HUES64 (cell line): ENCODE data around the gene OR51I1. TPM values are rescaled to one million over a fixed set of nuclear protein-coding genes. Genes with fewer than 3 reads are reported as not detected.

Source experiments
- H3K27ac ChIP-seq: 2 replicates; pipeline ENCODE4 v1.7.0; 2013; ENCODE audit warnings: low read depth, low read length, inconsistent platforms
- H3K27me3 ChIP-seq: 2 replicates; pipeline ENCODE4 v1.6.1; 2013; ENCODE audit warnings: mild to moderate bottlenecking, low read length; ENCODE audit not compliant: insufficient read depth
- H3K36me3 ChIP-seq: 2 replicates; pipeline ENCODE4 v1.6.1; 2013; ENCODE audit warnings: mild to moderate bottlenecking, low read length; ENCODE audit not compliant: insufficient read depth
- H3K4me1 ChIP-seq: 2 replicates; pipeline ENCODE4 v1.6.1; 2013; ENCODE audit warnings: mild to moderate bottlenecking, low read length, moderate library complexity; ENCODE audit not compliant: insufficient read depth
- H3K4me3 ChIP-seq: 2 replicates; pipeline ENCODE4 v1.5.1; 2013; ENCODE audit warnings: mild to moderate bottlenecking, low read length, moderate library complexity
- H3K9ac ChIP-seq: 2 replicates; pipeline ENCODE4 v1.6.1; 2013; ENCODE audit warnings: mild to moderate bottlenecking, low read depth, low read length
- H3K9me3 ChIP-seq: 2 replicates; pipeline ENCODE4 v1.6.1; 2013; ENCODE audit warnings: low read depth, low read length; ENCODE audit not compliant: insufficient read depth
- WGBS: fragments of 150-250, 120-280 bp; methylation state at CpG from one replicate; pipeline ENCODE4 v1.1.7; 2013; ENCODE audit warnings: missing lambda C conversion rate; 5-methylcytosine and 5-hydroxymethylcytosine counted together
- polyA plus RNA-seq, 2 experiments: library from polyadenylated mRNA; stranded (reverse); fragments of 50-300 nt; gene quantifications; one replicate each; pipeline ENCODE4 v1.2.3, GENCODE V29; 2013

Gene OR51I1
- polyA plus RNA-seq (2013, experiment 1 of 2): not detected
- not detected for polyA plus RNA-seq (2013, experiment 2 of 2)

- Histone ChIP-seq H3K4me1 (no peaks in the 10 kb centered on the region), H3K4me3 (no peak within 1 kb of the TSS), H3K27me3 (no peaks in the 10 kb centered on the region), H3K9ac (no peak within 1 kb of the TSS), H3K36me3 (no peaks in the 10 kb centered on the region), H3K27ac (no peak within 1 kb of the TSS), H3K9me3 (no peaks in the 10 kb centered on the region)
- WGBS: 59% methylated on average over 2 of the region's 2 CpGs
Measured at GRCh38 chr11:5441414-5441813, at the start of gene OR51I1. TSS of gene OR51I1 (minus strand) at chr11:5441514. CDS start at chr11:5441514, 0 bp downstream.

DNA sequence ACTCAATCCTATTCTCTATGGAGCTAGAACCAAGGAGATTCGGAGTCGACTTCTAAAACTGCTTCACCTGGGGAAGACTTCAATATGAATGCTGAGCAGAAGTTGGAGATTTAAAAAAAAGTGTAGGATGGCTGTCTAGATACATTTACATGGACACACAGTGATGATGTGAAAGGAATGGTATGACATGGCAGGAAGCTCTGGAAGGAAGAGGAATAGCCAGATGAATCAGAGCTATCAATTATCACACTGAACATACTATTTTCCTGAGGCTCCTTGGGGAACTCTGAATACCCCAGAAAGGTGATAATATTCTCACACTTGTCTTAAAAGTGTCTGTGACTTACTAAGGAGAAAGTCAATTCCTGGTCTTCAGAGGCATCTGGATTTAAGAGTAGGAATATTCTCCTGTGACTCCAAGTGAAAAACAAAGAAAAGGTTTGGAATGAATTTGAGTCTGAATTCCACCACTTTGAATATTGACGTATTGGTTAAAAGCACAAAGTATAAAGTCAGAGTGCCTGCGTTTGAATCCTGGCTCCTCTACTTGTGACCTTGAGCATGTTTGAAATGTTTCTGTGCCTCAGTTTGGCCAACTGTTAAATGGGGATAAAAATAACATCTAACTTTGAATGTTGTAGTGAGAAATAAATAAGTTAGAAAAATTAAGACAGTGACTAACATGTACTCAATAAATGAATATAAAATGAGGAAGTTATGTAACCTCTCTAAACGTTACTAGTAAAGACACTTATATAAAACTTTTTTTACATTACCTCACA lies 48.5 kb upstream of the OR51I1 start:
- Histone ChIP-seq H3K27me3 (no peaks in the 10 kb centered on the region), H3K27ac (no peak overlapping the region)
- WGBS: 70% methylated on average over 4 of the region's 5 CpGs

GRCh38 chr11:5488798-5489399 lies 47.6 kb upstream of the OR51I1 start:
- Histone ChIP-seq H3K36me3 (no peaks in the 10 kb centered on the region), H3K4me3 (no peak overlapping the region), H3K27ac (no peak overlapping the region), H3K9ac (no peak overlapping the region), H3K27me3 (no peaks in the 10 kb centered on the region), H3K4me1 (no peaks in the 10 kb centered on the region), H3K9me3 (no peaks in the 10 kb centered on the region)
- 93% methylated on average over 4 of the region's 4 CpGs for WGBS

More for the DNA sequence above, 48.5 kb upstream of the OR51I1 start:
- no peaks in the 10 kb centered on the region for H3K36me3 ChIP-seq
- no peak overlapping the region for H3K9ac ChIP-seq
- H3K4me3 ChIP-seq: no peak overlapping the region
- no peaks in the 10 kb centered on the region for H3K4me1 ChIP-seq
- H3K9me3 ChIP-seq: no peaks in the 10 kb centered on the region

DNA sequence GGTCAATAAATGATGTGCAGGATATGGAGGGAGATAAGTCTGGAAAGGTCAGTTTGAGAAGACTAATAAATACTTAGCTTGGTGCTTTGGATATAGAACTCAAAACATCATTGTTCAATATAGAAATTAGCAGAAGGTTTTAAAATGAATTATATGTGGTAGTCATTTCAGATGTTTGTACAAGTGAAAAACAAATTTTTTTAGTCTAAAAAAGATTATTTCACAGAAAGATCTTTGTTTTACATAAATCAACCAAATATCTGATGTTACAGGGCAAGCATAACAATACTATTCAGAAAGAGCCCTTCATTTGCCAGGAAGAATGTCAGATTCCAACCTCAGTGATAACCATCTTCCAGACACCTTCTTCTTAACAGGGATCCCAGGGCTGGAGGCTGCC lies 47.1 kb upstream of the OR51I1 start, which contains the start of gene OR52D1:
Gene OR52D1 (plus strand): TSS at position 301 of the 400 bp plus-strand sequence. CDS start 22 bp downstream, at position 323.
- Histone ChIP-seq H3K36me3 (no peaks in the 10 kb centered on the region), H3K27me3 (no peaks in the 10 kb centered on the region), H3K4me3 (no peak within 1 kb of the TSS), H3K9ac (no peak within 1 kb of the TSS), H3K9me3 (no peaks in the 10 kb centered on the region), H3K4me1 (no peaks in the 10 kb centered on the region), H3K27ac (no peak within 1 kb of the TSS)

DNA sequence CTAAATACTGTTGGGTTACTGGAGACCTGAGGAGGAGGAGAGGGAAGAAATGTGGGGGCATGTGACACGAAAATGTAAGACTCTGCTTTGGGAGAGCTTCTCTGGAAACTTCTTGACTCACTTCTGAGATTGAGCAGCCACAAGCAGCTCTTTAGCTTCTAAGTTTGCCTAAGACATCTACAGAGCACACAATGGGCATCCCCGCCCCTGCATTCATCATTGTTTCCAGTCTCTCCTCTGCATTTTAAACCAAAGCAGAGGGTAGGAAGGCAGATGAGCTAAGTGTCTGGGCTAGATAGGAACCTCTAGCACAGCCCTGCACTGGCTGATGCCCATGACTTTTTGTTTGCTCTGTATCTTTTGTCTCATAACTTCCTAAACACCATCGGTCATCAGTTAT lies 45.1 kb upstream of the OR51I1 start:
- no peak overlapping the region for H3K9ac ChIP-seq
- H3K4me3 ChIP-seq: no peak overlapping the region
- WGBS: 80% methylated on average over 2 of the region's 3 CpGs
- no peaks in the 10 kb centered on the region for H3K4me1 ChIP-seq
- H3K36me3 ChIP-seq: no peaks in the 10 kb centered on the region
- no peaks in the 10 kb centered on the region for H3K27me3 ChIP-seq
- H3K27ac ChIP-seq: no peak overlapping the region
- H3K9me3 ChIP-seq: no peaks in the 10 kb centered on the region

- Histone ChIP-seq H3K9me3 (no peaks in the 10 kb centered on the region), H3K9ac (no peak overlapping the region), H3K4me3 (no peak overlapping the region), H3K27me3 (no peaks in the 10 kb centered on the region), H3K27ac (no peak overlapping the region), H3K4me1 (no peaks in the 10 kb centered on the region), H3K36me3 (no peaks in the 10 kb centered on the region)
- WGBS: 94% methylated on average over 3 of the region's 3 CpGs
Measured at GRCh38 chr11:5486003-5486402, 44.7 kb upstream of the OR51I1 start.

- no peak overlapping the region for H3K27ac ChIP-seq
- H3K9me3 ChIP-seq: no peaks in the 10 kb centered on the region
- no peak overlapping the region for H3K4me3 ChIP-seq
- H3K27me3 ChIP-seq: no peaks in the 10 kb centered on the region
- no peak overlapping the region for H3K9ac ChIP-seq
- WGBS: 85% methylated on average over 1 of the region's 2 CpGs
- no peaks in the 10 kb centered on the region for H3K4me1 ChIP-seq
- no peaks in the 10 kb centered on the region for H3K36me3 ChIP-seq
Measured at GRCh38 chr11:5476186-5476819, 35.0 kb upstream of the OR51I1 start.

DNA sequence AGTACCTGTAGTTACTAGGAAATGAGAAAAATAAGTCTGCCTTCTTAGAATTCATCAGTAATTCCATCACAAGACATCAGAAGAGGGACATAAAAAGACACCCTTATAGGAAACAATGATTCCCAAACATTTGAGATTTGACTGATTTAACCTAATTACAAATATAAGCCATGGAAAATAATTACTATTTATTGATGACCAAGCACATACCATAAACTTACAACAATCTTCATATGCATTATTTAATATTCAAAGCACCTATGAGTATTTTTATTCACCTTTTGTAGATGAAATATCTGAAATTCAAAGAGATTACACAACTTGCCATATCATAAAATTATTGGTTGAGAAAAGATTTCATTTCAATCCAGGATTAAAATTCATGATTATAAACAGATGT lies 32.6 kb upstream of the OR51I1 start:
- Histone ChIP-seq H3K4me1 (no peaks in the 10 kb centered on the region), H3K36me3 (no peaks in the 10 kb centered on the region), H3K4me3 (no peak overlapping the region), H3K9ac (no peak overlapping the region), H3K9me3 (no peaks in the 10 kb centered on the region), H3K27ac (no peak overlapping the region), H3K27me3 (no peaks in the 10 kb centered on the region)

GRCh38 chr11:5467527-5467926 lies 26.2 kb upstream of the OR51I1 start:
- 95% methylated on average over 2 of the region's 2 CpGs for WGBS
- Histone ChIP-seq H3K27me3 (no peaks in the 10 kb centered on the region), H3K27ac (no peak overlapping the region), H3K9me3 (no peaks in the 10 kb centered on the region), H3K4me1 (no peaks in the 10 kb centered on the region), H3K9ac (no peak overlapping the region), H3K4me3 (no peak overlapping the region), H3K36me3 (no peaks in the 10 kb centered on the region)

DNA sequence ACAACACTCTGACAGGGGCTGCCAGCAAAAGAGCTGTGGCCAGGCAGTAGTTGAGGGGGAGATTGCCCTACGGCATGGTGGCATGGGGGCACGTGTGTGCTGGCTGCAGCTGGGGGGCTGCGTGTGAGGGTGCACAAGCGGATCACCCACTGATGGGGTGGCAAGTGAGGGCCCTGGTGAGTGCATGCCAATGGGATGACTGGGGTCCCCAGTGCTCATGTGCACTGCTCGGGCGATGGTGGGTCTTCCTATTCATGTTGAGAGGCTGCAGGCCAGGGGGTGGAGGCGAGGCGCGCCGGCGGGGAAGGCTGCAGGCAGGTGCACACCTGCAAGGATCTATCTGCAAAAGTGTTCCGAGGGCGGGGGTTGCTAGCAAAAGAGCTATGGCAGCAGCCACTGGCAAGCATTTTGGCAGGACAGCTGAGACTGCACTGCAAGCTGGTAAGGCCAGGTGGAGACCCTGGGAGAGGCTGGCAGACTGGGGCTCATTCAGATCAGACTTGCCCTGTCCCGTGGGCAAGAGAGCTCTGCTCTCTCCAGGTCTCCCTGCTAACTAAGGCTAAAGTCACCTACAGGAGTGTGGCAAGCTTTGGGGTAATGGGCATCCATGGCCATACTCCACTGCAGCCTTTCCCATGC lies 19.8 kb upstream of the OR51I1 start:
- no peak overlapping the region for H3K9ac ChIP-seq
- no peaks in the 10 kb centered on the region for H3K4me1 ChIP-seq
- no peak overlapping the region for H3K27ac ChIP-seq
- 90% methylated on average over 14 of the region's 14 CpGs for WGBS
- H3K9me3 ChIP-seq: no peaks in the 10 kb centered on the region
- H3K27me3 ChIP-seq: no peaks in the 10 kb centered on the region
- H3K4me3 ChIP-seq: no peak overlapping the region
- H3K36me3 ChIP-seq: no peaks in the 10 kb centered on the region

GRCh38 chr11:5449432-5449831 lies 8.1 kb upstream of the OR51I1 start:
- Histone ChIP-seq H3K36me3 (no peaks in the 10 kb centered on the region), H3K27me3 (no peaks in the 10 kb centered on the region), H3K4me1 (peaks cover 7% of the 10 kb centered on the region), H3K9ac (no peak overlapping the region), H3K9me3 (no peaks in the 10 kb centered on the region), H3K4me3 (no peak overlapping the region), H3K27ac (no peak overlapping the region)
- WGBS: 92% methylated on average over 3 of the region's 4 CpGs
